GM06990 (cell line): Measurements from ENCODE around the gene DLG2.

ENCODE experiments used
- DNase-seq: peaks from one replicate; pipeline ENCODE4 v3.0.0-alpha.2; 2011; ENCODE audit not compliant: insufficient read length; ENCODE audit errors: extremely low read depth
- H3K27me3 ChIP-seq: replicated peaks from 2 replicates; pipeline ENCODE4 v1.6.0; 2011; ENCODE audit warnings: low read length; ENCODE audit not compliant: control insufficient read depth, insufficient read depth
- H3K36me3 ChIP-seq: 2 replicates; pipeline ENCODE4 v1.5.1; 2011; ENCODE audit warnings: low read length; ENCODE audit not compliant: control insufficient read depth, insufficient read depth
- H3K4me3 ChIP-seq: replicated peaks from 2 replicates; pipeline ENCODE4 v1.5.1; 2011; ENCODE audit warnings: low read depth, mild to moderate bottlenecking, control low read depth, low read length
- TF ChIP-seq, protein P1 (sequence below): IDR thresholded peaks from 2 replicates; pipeline ENCODE4 v1.5.1; 2011; ENCODE audit warnings: low read length, control low read depth, mild to moderate bottlenecking, inconsistent platforms; ENCODE audit not compliant: insufficient read depth, poor library complexity, severe bottlenecking

The DLG2 gene

GRCh38 chr11:83475760-83476159 lies 2151.4 kb downstream of the DLG2 start:
- Histone ChIP-seq H3K27me3 (no peaks in the 10 kb centered on the region), H3K4me3 (no peak overlapping the region), H3K36me3 (no peaks in the 10 kb centered on the region)
- no peak for DNase-seq
- TF ChIP-seq, protein P1, sequence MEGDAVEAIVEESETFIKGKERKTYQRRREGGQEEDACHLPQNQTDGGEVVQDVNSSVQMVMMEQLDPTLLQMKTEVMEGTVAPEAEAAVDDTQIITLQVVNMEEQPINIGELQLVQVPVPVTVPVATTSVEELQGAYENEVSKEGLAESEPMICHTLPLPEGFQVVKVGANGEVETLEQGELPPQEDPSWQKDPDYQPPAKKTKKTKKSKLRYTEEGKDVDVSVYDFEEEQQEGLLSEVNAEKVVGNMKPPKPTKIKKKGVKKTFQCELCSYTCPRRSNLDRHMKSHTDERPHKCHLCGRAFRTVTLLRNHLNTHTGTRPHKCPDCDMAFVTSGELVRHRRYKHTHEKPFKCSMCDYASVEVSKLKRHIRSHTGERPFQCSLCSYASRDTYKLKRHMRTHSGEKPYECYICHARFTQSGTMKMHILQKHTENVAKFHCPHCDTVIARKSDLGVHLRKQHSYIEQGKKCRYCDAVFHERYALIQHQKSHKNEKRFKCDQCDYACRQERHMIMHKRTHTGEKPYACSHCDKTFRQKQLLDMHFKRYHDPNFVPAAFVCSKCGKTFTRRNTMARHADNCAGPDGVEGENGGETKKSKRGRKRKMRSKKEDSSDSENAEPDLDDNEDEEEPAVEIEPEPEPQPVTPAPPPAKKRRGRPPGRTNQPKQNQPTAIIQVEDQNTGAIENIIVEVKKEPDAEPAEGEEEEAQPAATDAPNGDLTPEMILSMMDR: no peak

- no peaks in the 10 kb centered on the region for H3K36me3 ChIP-seq
- DNase-seq: no peak
- TF ChIP-seq, protein P1: no peak
- no peak overlapping the region for H3K4me3 ChIP-seq
- H3K27me3 ChIP-seq: no peaks in the 10 kb centered on the region
Observed at GRCh38 chr11:83473743-83474142, 2153.4 kb downstream of the DLG2 start.

- DNase-seq: no peak
- Histone ChIP-seq H3K36me3 (no peaks in the 10 kb centered on the region), H3K27me3 (no peaks in the 10 kb centered on the region), H3K4me3 (no peak overlapping the region)
- TF ChIP-seq, protein P1: no peak
Observed at GRCh38 chr11:83472806-83473205, 2154.3 kb downstream of the DLG2 start.

DNA sequence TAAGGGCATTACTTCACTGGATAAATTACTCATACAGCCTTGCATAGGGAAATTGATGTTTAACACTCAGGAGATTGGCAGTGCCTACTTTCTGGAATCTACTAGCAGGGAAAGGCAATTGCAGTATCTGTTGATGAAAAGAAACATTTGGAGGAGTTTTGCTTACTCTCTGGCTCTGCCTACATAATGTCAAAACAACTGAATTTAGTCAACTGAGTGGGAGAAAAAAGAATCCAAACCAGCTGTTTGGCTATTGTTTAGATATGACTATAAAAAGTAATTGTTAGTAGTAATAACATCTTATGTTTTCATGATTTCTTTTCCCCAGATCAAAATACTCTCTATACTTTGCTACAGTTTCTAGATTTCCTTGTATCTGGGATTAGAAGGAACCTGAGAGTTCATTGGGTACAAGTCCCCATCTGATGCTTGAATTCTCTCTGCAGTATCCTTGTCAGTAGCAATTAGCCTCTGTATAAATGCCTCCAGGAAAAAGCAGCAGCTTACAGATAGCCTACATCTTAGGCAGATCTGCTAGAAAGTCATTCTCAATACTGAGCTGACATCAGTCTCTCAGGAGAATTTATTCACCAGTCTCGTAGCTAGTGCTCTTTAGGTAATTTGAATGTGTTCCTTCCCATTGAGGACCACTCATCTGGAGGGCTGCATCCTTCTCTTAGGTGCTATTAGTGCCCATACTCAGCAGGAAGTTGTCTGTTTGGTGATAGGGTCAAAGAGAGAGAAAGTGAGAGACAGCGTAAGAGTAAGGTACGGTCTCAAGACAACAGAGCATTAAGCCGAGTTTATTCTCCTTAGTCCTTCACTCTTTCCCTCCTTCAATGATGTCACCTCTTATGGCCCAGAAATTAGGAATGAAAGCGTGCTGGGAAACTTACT lies 2155.1 kb downstream of the DLG2 start:
- no peak for DNase-seq
- Histone ChIP-seq H3K36me3 (no peaks in the 10 kb centered on the region), H3K4me3 (no peak overlapping the region), H3K27me3 (no peaks in the 10 kb centered on the region)
- TF ChIP-seq, protein P1: no peak

DNA sequence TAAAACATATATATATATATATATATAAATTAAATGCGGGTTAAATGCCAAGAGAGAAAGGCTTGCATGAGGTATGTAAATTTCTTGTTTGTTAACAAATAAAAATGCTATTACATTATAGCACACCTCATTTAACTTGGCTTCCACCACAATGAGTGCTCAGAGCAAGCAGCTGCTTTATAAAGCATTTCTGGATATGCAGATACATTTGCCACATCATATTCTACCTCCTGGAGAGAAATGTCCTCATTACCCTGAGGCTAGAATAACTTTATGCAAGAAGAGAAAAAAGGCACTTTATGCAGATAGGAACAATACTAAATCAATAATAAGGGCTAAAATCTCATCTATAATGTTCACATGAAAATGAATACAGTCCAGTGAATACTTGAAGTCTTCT lies 2159.3 kb downstream of the DLG2 start:
- no peaks in the 10 kb centered on the region for H3K36me3 ChIP-seq
- no peaks in the 10 kb centered on the region for H3K27me3 ChIP-seq
- no peak overlapping the region for H3K4me3 ChIP-seq
- TF ChIP-seq, protein P1: no peak
- no peak for DNase-seq
